ENCODE measurements around the gene PELI3.

Gene PELI3

GRCh38 chr11:66510271-66510989, 43.7 kb downstream of the PELI3 start, which contains the start of gene BBS1:
TSS of gene BBS1 (plus strand) at chr11:66510635. CDS start at chr11:66510660, 25 bp downstream.
- Histone ChIP-seq H3K9ac (ENCODE audit: low read length) (peak within 1 kb of the TSS; percentile 71), H4K20me1 (ENCODE audit: insufficient read depth, low read length) (no peaks in the 10 kb centered on the region), H3K27ac (ENCODE audit: low read depth, low read length, poor library complexity, severe bottlenecking) (no peak within 1 kb of the TSS), H3K4me2 (ENCODE audit: low read length) (peak within 1 kb of the TSS; percentile 95), H3K79me2 (ENCODE audit: insufficient read depth, low read length) (no peaks in the 10 kb centered on the region), H3K4me1 (ENCODE audit: insufficient read depth, low read length, severe bottlenecking) (peaks cover 12% of the 10 kb centered on the region), H3K9me3 (ENCODE audit: low read length) (no peaks in the 10 kb centered on the region), H2AFZ (ENCODE audit: low read length) (0 out of 2 replicates have a peak within 1 kb of the TSS, but pooled peaks have one; percentile 85), H3K4me3 (ENCODE audit: low read depth, low read length, poor library complexity, severe bottlenecking) (peak within 1 kb of the TSS; percentile 83), H3F3A (ENCODE audit: insufficient read depth, low read length) (no peaks in the 10 kb centered on the region), H3K9me2 (ENCODE audit: low read depth, low read length) (no peaks in the 10 kb centered on the region), H3K36me3 (ENCODE audit: insufficient read depth, low read length) (peaks cover 6% of the 10 kb centered on the region), H3K27me3 (ENCODE audit: insufficient read depth, low read length) (no peaks in the 10 kb centered on the region)
- TF ChIP-seq EZH2 (IDR thresholded peaks at IDR 0.05; ENCODE audit: borderline replicate concordance, low read length) = no peak
- TF ChIP-seq, protein P1, sequence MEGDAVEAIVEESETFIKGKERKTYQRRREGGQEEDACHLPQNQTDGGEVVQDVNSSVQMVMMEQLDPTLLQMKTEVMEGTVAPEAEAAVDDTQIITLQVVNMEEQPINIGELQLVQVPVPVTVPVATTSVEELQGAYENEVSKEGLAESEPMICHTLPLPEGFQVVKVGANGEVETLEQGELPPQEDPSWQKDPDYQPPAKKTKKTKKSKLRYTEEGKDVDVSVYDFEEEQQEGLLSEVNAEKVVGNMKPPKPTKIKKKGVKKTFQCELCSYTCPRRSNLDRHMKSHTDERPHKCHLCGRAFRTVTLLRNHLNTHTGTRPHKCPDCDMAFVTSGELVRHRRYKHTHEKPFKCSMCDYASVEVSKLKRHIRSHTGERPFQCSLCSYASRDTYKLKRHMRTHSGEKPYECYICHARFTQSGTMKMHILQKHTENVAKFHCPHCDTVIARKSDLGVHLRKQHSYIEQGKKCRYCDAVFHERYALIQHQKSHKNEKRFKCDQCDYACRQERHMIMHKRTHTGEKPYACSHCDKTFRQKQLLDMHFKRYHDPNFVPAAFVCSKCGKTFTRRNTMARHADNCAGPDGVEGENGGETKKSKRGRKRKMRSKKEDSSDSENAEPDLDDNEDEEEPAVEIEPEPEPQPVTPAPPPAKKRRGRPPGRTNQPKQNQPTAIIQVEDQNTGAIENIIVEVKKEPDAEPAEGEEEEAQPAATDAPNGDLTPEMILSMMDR (IDR thresholded peaks at IDR 0.05; ENCODE audit: low read length) = 0 out of 2 replicates have a peak, but pooled peaks have one; percentile 6

GRCh38 chr11:66510990-66511339, 44.3 kb downstream of the PELI3 start:
- Histone ChIP-seq H3K4me2 (ENCODE audit: low read length) (peak overlapping the region; percentile 95), H2AFZ (ENCODE audit: low read length) (no peak overlapping the region), H3K9me3 (ENCODE audit: low read length) (no peaks in the 10 kb centered on the region), H3K4me3 (ENCODE audit: low read depth, low read length, poor library complexity, severe bottlenecking) (peak overlapping the region; percentile 83), H3K4me1 (ENCODE audit: insufficient read depth, low read length, severe bottlenecking) (peaks cover 12% of the 10 kb centered on the region), H3K36me3 (ENCODE audit: insufficient read depth, low read length) (peaks cover 4% of the 10 kb centered on the region), H3K27me3 (ENCODE audit: insufficient read depth, low read length) (no peaks in the 10 kb centered on the region), H4K20me1 (ENCODE audit: insufficient read depth, low read length) (no peaks in the 10 kb centered on the region), H3K9me2 (ENCODE audit: low read depth, low read length) (no peaks in the 10 kb centered on the region), H3F3A (ENCODE audit: insufficient read depth, low read length) (no peaks in the 10 kb centered on the region), H3K9ac (ENCODE audit: low read length) (peak overlapping the region; percentile 71), H3K27ac (ENCODE audit: low read depth, low read length, poor library complexity, severe bottlenecking) (no peak overlapping the region), H3K79me2 (ENCODE audit: insufficient read depth, low read length) (no peaks in the 10 kb centered on the region)
- TF ChIP-seq EZH2 (IDR thresholded peaks at IDR 0.05; ENCODE audit: borderline replicate concordance, low read length) = no peak
- TF ChIP-seq, protein P1 (IDR thresholded peaks at IDR 0.05; ENCODE audit: low read length) = no peak

DNA sequence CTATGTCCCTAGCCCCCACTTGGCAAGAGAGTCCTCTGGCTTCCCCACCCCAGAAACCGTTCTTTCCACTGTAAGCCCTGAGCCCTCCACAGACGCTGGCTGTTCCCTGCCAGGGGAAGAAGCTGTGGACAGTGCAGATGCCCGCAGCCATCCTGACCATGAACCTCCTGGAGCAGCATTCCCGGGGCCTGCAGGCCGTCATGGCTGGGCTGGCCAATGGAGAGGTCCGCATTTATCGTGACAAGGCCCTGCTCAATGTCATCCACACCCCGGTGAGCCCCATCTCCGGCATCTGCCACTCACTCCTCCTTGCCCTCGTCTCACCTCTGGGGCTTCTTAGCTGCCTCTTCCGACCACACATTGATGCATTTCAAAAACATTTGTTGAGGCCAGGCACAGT, 56.9 kb downstream of the PELI3 start:
- Histone ChIP-seq H3K9me2 (ENCODE audit: low read depth, low read length) (no peaks in the 10 kb centered on the region), H3K27me3 (ENCODE audit: insufficient read depth, low read length) (no peaks in the 10 kb centered on the region), H3K27ac (ENCODE audit: low read depth, low read length, poor library complexity, severe bottlenecking) (no peak overlapping the region), H3K4me3 (ENCODE audit: low read depth, low read length, poor library complexity, severe bottlenecking) (no peak overlapping the region), H3K79me2 (ENCODE audit: insufficient read depth, low read length) (no peaks in the 10 kb centered on the region), H4K20me1 (ENCODE audit: insufficient read depth, low read length) (no peaks in the 10 kb centered on the region), H3K36me3 (ENCODE audit: insufficient read depth, low read length) (peaks cover 29% of the 10 kb centered on the region), H3K4me2 (ENCODE audit: low read length) (no peak overlapping the region), H3F3A (ENCODE audit: insufficient read depth, low read length) (no peaks in the 10 kb centered on the region), H3K9ac (ENCODE audit: low read length) (no peak overlapping the region), H2AFZ (ENCODE audit: low read length) (no peak overlapping the region), H3K9me3 (ENCODE audit: low read length) (no peaks in the 10 kb centered on the region), H3K4me1 (ENCODE audit: insufficient read depth, low read length, severe bottlenecking) (no peaks in the 10 kb centered on the region)
- no peak for TF ChIP-seq EZH2 (IDR thresholded peaks at IDR 0.05; ENCODE audit: borderline replicate concordance, low read length)
- TF ChIP-seq, protein P1 (IDR thresholded peaks at IDR 0.05; ENCODE audit: low read length) = no peak

Data from OCI-LY1 (cell line).